ENCODE data around the gene TDRD1.
"Not testable (repeated sequence)": the region's sequence is repeated elsewhere in the genome, so short reads cannot be mapped to it uniquely, and the experiment has no call there.

The TDRD1 gene, protein sequence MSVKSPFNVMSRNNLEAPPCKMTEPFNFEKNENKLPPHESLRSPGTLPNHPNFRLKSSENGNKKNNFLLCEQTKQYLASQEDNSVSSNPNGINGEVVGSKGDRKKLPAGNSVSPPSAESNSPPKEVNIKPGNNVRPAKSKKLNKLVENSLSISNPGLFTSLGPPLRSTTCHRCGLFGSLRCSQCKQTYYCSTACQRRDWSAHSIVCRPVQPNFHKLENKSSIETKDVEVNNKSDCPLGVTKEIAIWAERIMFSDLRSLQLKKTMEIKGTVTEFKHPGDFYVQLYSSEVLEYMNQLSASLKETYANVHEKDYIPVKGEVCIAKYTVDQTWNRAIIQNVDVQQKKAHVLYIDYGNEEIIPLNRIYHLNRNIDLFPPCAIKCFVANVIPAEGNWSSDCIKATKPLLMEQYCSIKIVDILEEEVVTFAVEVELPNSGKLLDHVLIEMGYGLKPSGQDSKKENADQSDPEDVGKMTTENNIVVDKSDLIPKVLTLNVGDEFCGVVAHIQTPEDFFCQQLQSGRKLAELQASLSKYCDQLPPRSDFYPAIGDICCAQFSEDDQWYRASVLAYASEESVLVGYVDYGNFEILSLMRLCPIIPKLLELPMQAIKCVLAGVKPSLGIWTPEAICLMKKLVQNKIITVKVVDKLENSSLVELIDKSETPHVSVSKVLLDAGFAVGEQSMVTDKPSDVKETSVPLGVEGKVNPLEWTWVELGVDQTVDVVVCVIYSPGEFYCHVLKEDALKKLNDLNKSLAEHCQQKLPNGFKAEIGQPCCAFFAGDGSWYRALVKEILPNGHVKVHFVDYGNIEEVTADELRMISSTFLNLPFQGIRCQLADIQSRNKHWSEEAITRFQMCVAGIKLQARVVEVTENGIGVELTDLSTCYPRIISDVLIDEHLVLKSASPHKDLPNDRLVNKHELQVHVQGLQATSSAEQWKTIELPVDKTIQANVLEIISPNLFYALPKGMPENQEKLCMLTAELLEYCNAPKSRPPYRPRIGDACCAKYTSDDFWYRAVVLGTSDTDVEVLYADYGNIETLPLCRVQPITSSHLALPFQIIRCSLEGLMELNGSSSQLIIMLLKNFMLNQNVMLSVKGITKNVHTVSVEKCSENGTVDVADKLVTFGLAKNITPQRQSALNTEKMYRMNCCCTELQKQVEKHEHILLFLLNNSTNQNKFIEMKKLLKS

DNA sequence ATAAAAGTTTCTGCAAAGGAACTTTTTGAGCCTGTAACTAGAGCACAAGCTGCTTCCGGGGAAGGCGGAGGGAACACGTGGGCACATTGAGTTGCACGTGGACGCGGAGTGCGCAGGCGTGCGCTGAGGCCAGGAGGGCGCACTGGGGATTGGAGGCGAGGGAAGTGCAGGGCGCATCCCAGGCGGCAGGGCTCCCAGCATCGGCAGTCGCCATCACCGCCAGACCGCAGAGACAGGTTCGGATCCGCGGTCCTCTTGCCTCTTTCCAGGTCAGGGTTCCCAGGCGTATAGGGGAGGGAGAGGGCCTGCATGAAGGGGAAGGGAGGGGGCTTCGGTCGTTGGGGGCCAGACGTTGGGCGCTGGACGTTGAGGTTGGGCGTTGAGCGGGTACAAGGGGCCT is at the start of gene TDRD1:
TDRD1 (plus strand) TSS at position 206 of the 400 bp plus-strand sequence. CDS start 8,479 bp downstream, outside the sequence.
- DNase-seq: no peak

DNA sequence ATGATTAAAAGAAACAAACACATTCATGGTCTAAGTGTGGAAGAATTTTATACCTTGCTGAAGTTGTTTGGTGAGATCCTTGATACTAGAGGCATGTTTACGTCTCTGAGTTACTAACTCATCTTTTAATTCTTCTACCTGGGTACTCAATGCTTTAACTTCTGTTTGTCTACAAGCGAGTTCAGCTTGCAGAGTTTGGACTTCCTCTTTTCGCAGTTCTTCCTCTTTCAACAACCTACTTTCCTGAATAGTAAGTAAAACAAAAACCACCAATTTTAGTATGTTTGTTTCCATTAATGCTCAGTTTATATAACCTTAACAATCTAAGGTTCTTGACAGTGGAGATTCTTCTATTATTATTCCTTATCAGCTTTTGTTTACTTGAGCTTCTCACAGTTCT is 48.1 kb upstream of the TDRD1 start:
- DNase-seq: no peak

DNA sequence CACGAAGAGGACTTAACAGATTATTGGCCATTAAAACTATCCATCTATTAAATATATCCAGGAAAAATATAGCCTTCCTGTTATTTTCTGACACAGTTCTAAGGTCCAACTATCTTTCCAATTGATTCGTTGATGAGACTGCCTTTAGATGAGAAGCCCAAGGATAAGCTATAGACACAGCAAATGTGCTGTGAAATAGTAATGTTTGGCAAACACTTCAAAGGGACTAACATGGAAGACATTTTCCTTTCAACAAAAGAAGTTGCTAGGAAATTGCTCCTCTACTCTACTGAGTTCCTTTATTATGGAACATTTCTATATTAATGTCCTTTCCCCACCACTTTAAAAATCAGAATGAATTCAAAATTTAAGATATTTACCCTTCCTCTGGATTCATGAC is 43.7 kb upstream of the TDRD1 start:
- no peak for DNase-seq

DNA sequence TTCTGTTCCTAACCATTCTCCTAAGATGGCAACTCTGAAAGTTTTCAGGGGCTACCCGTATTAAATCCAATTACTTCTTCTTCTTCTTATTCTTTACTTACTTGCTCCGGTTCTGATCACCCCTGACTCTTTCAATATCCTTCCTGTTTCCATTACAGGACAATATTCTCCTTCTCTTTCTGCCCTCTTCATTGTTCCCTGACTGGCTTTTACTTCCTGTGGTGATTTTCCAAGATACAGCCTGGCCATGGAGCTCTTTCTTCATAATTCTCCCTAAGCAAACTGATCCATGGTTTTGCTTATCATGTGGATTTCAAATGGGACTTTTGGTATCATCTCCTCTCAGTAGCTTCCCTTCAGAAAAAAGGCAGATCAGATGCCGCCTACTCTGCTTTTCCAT is 40.6 kb upstream of the TDRD1 start:
- DNase-seq: no peak

DNA sequence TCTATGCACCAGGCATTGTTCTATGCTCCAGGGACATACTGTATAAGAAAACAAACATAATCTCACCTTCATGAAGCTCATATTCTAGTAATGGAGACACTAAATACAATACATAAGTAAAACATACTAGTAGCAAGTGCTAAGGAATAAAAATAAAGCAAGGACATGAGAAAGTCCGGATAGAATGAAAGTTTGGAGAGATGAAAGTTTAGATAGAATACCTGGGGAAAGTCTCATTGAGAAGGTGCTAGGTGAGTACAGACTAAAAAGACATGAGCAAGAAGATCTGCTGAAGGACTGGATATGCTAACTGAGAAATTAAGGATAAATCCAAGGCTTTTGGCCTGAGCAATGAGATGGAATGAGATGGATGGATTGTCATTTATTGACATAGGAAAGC is 39.1 kb upstream of the TDRD1 start:
- no peak for DNase-seq

DNA sequence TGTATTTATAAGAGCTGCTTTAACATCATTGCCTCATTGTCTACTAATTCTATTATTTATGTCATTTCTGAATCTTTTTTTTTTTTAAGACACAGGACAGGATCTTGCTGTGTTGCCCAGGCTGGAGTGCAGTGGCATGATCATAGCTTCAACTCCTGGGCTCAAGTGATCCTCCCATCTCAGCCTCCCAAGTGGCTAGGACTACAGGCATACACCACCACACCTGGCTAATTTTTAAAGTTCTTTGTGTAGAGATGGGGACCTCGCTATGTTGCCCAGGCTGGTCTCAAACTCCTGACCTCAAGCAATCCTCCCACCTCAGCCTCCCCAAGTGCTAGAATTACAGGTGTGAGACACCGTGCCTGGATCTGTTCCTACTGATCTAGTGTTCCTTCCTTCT is 38.3 kb upstream of the TDRD1 start:
- DNase-seq: not testable (repeated sequence)

DNA sequence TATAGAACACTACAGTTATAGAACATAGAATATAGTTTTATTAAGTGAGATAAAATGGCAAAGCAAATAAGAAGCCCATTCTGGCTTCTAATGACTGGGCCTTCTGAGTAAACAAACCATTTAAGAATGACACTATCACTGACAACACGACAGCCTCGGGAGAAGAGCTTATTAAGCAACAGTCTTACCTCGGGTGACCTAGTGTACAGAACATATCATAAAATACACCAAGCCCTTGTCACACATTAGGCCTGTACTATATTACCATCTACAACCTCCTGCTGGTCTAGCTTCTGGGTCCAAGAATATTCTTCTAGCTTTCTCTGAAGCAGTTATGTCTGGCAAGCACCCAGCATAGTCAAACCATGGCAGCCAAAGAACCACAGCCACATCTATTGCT is 37.1 kb upstream of the TDRD1 start:
- no peak for DNase-seq

DNA sequence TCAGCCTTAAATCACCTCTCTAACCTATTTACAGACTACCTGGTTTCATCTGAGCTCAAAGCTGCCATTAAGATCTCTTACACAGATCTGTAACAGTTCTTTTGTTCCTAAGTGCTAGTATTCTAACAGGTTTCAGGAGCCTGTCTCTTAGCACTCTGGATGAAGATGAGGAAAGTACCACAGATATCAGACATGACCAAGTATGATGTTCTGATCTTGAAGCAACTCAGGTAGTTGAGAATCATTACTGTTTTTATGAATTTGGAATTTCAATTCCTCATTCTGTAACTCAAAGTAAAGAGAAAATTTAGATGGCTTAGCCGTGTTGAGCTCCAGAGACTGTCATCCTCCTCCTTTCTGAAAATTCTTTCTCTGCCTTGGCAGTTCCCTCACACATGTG is 36.0 kb upstream of the TDRD1 start:
- DNase-seq: no peak

DNA sequence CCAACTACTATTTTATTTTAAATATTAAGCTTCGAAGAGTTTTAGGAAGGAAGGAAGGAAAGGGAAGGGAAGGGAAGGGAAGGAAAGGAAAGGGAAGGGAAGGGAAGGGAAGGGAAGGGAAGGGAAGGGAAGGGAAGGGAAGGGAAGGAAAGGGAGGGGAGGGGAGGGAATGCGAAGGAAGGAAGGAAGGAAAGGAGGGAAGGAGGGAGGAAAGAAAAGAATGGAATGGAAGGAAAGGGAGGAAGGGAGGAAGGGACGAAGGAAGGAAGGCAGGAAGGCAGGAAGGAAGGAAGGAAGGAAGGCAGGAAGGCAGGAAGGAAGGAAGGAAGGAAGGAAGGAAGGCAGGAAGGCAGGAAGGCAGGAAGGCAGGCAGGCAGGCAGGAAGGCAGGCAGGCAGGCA is 29.7 kb upstream of the TDRD1 start:
- not testable (repeated sequence) for DNase-seq

DNA sequence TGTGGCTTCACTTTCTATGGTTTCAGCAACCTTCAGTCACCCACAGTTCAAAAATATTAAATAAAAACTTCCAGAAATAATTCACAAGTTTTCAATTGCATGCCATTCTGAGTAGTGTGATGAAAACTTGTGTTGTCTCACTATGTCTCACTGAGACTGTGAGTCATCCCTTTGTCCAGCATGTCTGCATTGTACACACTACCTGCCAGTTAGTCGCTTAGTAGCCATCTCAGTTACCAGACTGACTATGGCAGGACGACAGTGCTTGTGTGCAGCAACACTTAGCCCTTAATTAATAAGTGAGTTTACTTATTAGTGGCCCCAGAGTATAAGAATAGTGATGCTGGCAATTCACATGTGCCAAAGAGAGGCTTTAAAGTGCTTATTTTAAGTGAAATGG is 27.7 kb upstream of the TDRD1 start:
- DNase-seq: no peak

DNA sequence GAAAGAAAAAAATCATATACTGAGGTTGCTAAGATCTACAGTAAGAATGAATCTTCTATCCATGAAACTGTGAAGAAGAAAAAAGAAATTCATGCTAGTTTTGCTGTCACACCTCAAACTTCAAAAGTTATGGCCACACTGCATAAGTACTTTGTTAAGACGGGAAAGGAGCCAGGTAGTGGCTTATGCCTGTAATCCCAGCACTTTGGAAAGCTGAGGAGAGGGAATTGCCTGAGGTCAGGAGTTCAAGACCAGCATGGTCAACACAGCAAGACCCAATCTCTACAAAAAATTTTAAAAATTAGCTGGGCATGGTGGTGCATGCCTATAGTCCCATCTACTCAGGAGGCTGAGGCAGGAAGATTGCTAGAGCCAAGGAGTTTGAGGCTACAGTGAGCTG is 27.3 kb upstream of the TDRD1 start:
- no peak for DNase-seq

DNA sequence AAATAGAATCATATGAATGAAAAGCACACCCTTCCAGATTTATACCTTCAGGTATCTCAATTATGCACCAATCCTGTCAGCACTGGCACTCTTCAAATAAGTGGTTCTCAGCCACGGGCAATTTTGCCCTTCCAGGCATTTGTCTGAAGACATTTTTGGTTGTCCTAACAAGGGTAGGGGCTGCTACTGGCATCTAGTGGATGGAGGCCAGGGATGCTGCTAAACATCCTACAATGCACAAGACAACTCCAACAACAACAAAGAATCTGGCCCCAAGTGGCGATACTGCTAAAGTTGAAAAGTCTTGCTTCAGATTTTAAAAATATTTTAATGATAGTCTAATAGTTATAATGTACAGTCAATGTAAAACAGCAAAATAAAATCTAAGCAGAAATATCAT is 21.2 kb upstream of the TDRD1 start:
- DNase-seq: no peak

DNA sequence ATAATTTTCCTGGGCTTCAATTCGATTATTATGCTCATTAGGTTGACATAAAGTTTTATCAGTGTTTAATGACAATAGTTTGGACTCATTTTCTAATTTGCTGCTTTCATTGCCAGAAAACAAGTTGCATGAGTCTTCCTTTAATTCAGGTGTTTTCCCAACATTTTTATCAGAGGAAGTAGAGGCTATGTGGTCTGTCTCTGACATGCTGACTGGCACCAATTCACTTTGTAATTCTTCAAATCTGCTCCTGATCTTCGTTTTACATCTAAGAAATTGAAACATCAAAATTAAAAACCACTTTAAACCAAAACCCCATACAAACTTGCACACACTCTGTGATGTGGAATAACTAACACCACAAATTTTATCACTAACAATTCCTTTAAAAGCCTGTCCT is 16.1 kb upstream of the TDRD1 start:
- no peak for DNase-seq

DNA sequence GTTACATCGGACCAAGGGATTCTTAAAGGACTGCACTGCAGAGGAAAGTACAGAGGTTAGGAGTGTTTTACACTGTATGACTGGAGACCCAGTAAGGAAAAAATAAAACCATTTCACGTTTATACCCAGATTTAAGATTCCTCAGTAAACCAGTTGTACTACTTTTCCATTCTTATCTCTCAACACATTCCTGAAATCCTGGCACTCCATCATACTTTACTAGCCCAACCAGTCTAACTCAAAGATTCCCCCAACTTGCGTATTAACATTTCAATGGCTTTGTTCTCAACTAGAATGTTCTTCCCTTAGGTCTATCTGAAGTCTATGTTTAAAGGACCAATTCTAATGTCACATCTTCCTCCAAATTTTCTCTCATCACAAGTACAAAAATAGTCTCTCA is 13.1 kb upstream of the TDRD1 start:
- no peak for DNase-seq

DNA sequence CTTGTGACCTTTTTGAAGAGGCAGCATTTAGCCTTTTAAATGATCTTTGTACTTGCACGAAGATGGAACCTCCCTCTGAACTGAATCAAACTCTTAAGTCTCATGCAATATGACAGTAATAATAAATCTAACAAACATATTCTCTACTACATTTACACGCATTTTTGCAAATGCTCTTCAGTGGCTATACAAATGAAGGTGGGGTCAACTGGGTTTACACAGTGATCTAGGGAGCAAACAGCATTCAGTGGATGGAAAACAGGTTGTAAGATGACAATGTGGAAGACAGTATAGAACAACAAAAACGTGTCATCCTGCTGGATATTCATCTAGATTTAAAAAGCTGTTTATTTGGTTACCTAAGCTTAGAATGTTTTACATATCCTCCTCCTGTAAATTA is 12.7 kb upstream of the TDRD1 start:
- DNase-seq: no peak

DNA sequence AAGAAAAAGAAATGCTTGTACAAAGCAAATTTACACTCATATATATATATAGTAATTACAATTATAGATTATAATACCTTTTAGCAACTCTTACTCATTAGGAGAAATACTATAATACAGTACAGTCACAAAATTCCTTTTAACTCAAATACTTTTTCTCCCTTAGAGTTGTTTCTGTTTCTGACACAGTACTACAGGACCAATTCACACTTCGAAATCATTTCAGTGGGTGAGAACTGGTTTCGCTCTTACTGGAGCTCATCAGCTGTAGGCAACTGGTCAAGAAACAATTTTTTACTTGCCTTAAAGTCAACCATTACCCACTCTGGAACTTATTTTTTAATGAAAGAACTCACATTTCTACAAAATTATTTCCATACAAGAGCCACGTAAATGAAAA is 11.2 kb upstream of the TDRD1 start:
- DNase-seq: no peak

DNA sequence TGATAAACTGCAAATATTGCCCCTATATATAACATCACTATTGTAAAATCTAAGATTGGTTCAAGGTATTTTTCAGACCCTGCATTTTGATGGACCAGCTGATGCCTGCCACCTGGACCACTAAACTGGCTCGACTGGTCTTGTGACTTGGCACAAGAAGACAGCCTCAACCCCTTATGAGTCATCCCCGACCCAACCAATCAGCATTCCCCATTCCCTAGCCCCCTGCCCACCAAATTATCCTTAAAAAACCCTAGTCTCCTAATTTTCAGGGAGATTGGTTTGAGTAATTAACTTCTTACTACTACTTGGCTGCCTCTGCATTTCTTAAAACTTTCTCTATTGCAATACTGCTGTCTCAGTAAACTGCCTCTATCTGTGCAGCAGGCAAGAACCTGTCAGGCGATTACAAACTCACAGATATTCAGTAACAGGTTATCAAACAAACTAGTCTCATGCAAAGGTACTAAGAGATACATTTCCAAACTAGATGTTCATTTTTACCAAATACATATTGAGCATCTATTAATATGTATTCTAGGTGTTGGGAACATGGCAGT is 10.6 kb upstream of the TDRD1 start:
- no peak for DNase-seq

DNA sequence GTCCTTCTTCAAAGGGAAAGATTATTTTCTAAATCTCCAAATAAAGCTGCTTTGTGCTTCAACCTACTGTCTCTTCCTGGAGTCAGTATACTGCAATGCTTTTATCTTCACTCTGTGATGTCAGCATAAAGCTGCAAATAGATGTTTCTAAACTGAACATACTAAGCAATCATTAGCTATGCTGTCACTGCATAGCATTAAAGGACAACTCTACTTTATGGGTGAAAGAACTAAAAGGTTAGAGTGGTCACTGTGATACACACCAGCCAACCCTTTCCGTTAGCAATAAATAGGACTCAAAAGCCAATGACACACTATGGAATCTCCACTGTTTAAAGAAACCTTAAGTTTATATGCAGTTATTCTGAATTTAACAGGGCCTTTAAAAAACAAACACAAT is 6.9 kb upstream of the TDRD1 start:
- DNase-seq: no peak

DNA sequence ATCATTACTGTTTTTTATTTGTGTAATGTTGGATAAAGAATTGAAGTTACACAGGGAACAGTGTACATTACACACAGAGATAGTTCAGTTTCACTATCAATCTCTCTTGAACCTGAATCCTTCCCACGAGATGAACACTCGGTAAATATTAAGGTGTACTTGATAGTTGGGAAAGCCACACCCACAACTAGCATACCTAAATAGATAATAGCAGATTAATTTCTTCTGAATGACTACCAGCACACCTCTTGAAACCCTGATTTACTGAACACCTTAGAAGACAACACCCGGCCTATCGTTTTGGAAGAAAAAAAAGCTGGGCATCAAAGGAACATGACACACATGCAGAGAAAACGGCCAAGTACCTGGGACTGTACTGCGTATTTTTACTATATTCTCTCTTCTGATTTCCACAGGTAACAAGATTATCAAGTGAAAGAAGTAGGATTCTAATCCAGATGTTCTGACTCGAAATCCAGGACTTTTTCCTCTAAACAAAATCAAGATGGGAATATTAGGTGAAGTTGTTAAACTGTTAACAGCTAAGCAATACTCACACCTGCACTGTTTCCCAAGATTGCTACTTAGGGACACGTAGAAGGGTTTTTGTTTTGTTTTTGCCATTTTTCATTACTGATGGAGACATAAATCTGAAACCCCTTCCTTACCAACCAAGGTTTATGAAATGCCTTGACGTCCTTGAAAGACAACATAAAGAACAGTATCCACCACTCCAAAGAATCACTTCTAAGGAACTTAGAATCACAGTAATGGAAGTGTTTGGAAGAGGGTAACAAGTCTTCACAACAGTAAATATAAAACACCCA is 6.2 kb upstream of the TDRD1 start:
- DNase-seq: no peak

DNA sequence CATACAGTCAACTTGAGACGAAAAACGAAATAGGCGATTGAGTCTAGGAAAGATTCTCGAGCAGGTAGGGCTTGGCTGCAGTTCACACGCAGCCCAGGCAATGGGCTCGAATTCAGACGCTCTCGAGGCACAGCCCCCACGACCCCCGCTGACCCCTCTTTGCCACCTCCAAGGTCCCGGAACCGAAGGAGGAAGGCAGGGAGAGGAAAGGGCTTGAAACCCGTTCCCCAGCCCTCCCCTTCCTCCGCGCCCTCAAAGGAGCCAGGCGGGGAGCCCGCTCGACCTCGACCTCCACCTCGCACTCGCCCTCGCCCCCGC is 5.6 kb upstream of the TDRD1 start:
- DNase-seq: peak; percentile 3

DNA sequence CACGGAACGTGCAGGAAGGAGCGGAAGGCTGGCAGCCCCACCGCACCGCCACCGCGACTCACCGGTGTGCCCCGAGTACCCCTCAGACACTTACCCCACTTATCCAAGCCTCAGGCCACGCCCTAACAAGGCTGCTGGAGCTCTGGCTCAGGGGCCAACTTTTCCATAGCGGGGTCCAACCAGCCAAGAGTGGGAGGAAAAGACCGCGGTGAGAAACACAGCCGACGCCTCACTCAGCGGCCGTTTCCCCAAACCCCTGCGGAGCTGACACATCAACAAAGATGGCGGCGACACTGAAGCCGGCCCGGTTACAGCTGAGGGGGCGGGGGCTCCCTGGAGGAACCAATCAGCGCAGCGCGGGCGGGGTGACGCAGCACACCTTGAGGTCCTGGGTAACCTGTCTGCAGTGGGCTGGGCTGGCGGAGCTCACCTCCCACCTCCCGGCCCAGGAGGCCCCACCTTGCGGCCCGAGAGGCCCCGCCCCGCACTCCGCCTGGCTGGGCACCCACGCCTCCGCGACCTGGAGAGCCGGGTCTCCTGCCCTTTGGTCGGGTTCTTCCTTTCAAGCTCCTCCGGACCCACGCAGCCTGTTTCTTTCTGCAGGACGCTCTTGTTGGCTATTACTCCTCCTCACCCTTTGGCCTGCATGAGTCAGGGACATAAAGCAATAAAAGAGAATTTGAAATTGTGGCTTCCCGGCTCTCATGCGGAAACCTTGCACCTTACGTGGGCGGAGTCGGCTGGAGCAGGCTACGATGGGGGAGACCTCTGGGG is 5.0 kb upstream of the TDRD1 start, which contains the start of gene CCDC186:
CCDC186 (minus strand) TSS at position 283 of the 774 bp plus-strand sequence. CDS start 10,935 bp downstream, outside the sequence.
- DNase-seq: peak; percentile 88
